GM12878 (cell line): Measurements from ENCODE around the gene FBXL5. TPM values are rescaled to one million over a fixed set of nuclear protein-coding genes. Genes with fewer than 3 reads are reported as not detected.

Experiments
- ATAC-seq: fragments of 200-7000 bp; cut with Tn5 transposase; 3 replicates; pipeline ENCODE4 v1.9.1; 2020; ENCODE audit warnings: mild to moderate bottlenecking, moderate library complexity
- BruUV-seq: library from RNA; stranded (reverse); fragments of 400-500 nt; replicated peaks from 2 replicates; lab custom pipeline; 2021; lab: Mats Ljungman, UMichigan
- CTCF ChIA-PET: fragments of 300-600 bp; sonication (Branson Sonifier 250); formaldehyde crosslinking; extraction: SDS; loops from one replicate; lab custom pipeline; 2021; ENCODE audit warnings: inconsistent platforms; lab: Yijun Ruan, JAX
- POLR2A ChIA-PET: fragments of 350-600 bp; formaldehyde crosslinking; extraction: SDS; loops from one replicate; lab custom pipeline; 2021; ENCODE audit warnings: inconsistent platforms; lab: Charles Lee
- RAD21 ChIA-PET: fragments of 300-600 bp; sonication (Branson Sonifier 250); formaldehyde crosslinking; loops from one replicate; lab custom pipeline; 2023; ENCODE audit warnings: antibody characterized with exemption; ENCODE audit not compliant: unreplicated experiment; lab: Charles Lee
- SMC1A ChIA-PET: fragments of 300-600 bp; sonication (Branson Sonifier 250); formaldehyde crosslinking; loops from one replicate; lab custom pipeline; 2023; ENCODE audit not compliant: unreplicated experiment, uncharacterized antibody; lab: Charles Lee
- DNase-seq: peaks from one replicate; pipeline ENCODE4 v3.0.0-alpha.2; 2011; ENCODE audit warnings: low read depth, low spot score
- FAIRE-seq: peaks from 3 replicates; lab custom pipeline; 2011; peaks lifted over from hg19 to GRCh38; lab: Jason Lieb, UNC
- H2AFZ ChIP-seq: 2 replicates; pipeline ENCODE4 v1.6.0; 2011; ENCODE audit warnings: low read depth, low read length, control low read depth; ENCODE audit not compliant: control insufficient read depth
- H3K27ac ChIP-seq: 2 replicates; pipeline ENCODE4 v1.5.1; 2011; ENCODE audit warnings: control low read depth; ENCODE audit not compliant: control insufficient read depth, insufficient read depth
- H3K27me3 ChIP-seq, 2 experiments: replicated peaks in 1 of 2; 2 replicates each; pipeline versions ENCODE4 v1.6.0 to v1.6.1; 2011; ENCODE audit warnings: low read length in 1 of 2; ENCODE audit not compliant: control insufficient read depth in 2 of 2, insufficient read depth in 2 of 2
- H3K36me3 ChIP-seq, 2 experiments: 2 replicates each; pipeline ENCODE4 v1.5.1; 2011; ENCODE audit warnings: low read length in 1 of 2; ENCODE audit not compliant: control insufficient read depth in 2 of 2, insufficient read depth in 2 of 2
- H3K4me1 ChIP-seq: 2 replicates; pipeline ENCODE4 v1.6.1; 2011; ENCODE audit warnings: mild to moderate bottlenecking, low read length, moderate library complexity, mixed read lengths; ENCODE audit not compliant: control insufficient read depth, insufficient read depth
- H3K4me2 ChIP-seq: 2 replicates; pipeline ENCODE4 v1.6.0; 2011; ENCODE audit warnings: control low read depth; ENCODE audit not compliant: control insufficient read depth, insufficient read depth
- H3K4me3 ChIP-seq: fragments of 200-600 bp; sonication (generic); 2 replicates; pipeline ENCODE4 v1.5.1; 2016
- H3K79me2 ChIP-seq: 2 replicates; pipeline ENCODE4 v1.6.0; 2011; ENCODE audit warnings: low read length; ENCODE audit not compliant: control insufficient read depth, insufficient read depth
- H3K9ac ChIP-seq: 2 replicates; pipeline ENCODE4 v1.8.0; 2011; ENCODE audit warnings: low read length, control low read depth, mixed read lengths; ENCODE audit not compliant: control insufficient read depth, insufficient read depth
- H3K9me3 ChIP-seq: replicated peaks from 3 replicates; pipeline ENCODE4 v1.5.1; 2011; ENCODE audit warnings: mild to moderate bottlenecking, low read length; ENCODE audit not compliant: control insufficient read depth, insufficient read depth
- H4K20me1 ChIP-seq: 2 replicates; pipeline ENCODE4 v1.6.0; 2011; ENCODE audit not compliant: control insufficient read depth, insufficient read depth
- CHD2 ChIP-seq: IDR thresholded peaks from 2 replicates; pipeline ENCODE4 v1.6.1; 2011; ENCODE audit warnings: low read depth, low read length, improper control_type of control experiment, borderline replicate concordance
- CTCF ChIP-seq, 3 experiments: IDR thresholded peaks in 2 of 3; conservative IDR thresholded peaks in 1 of 3; 2 replicates each; pipeline ENCODE4 v1.5.1; 2011; ENCODE audit warnings: low read depth in 3 of 3, low read length in 3 of 3, mild to moderate bottlenecking in 3 of 3, control low read depth in 2 of 3, moderate library complexity in 2 of 3, inconsistent platforms in 1 of 3, mixed read lengths in 1 of 3; ENCODE audit not compliant: control insufficient read depth in 2 of 3, insufficient read depth in 1 of 3; ENCODE audit errors: extremely low read depth in 1 of 3
- ELK1 ChIP-seq: IDR thresholded peaks from 2 replicates; pipeline ENCODE4 v1.6.1; 2012; ENCODE audit warnings: low read depth, low read length, improper control_type of control experiment
- MEF2B ChIP-seq: fragments of 450-650 bp; IDR thresholded peaks from 2 replicates; pipeline ENCODE4 v1.6.1; 2018; ENCODE audit warnings: mild to moderate bottlenecking, moderate library complexity; ENCODE audit not compliant: partially characterized antibody, poor library complexity, severe bottlenecking
- MLLT1 ChIP-seq: fragments of 450-650 bp; IDR thresholded peaks from 2 replicates; pipeline ENCODE4 v1.6.1; 2016; ENCODE audit warnings: mild to moderate bottlenecking
- NRF1 ChIP-seq: conservative IDR thresholded peaks from 2 replicates; pipeline ENCODE4 v1.6.1; 2011; ENCODE audit warnings: mild to moderate bottlenecking, low read depth, low read length, improper control_type of control experiment
- PAX5 ChIP-seq: IDR thresholded peaks from 2 replicates; pipeline ENCODE4 v1.6.1; 2011; ENCODE audit warnings: low read depth, low read length, borderline replicate concordance
- PML ChIP-seq: IDR thresholded peaks from 2 replicates; pipeline ENCODE4 v1.6.1; 2012; ENCODE audit warnings: low read length, inconsistent platforms
- POLR2A ChIP-seq: IDR thresholded peaks from 2 replicates; pipeline ENCODE4 v1.6.1; 2011; ENCODE audit warnings: low read depth, mild to moderate bottlenecking, low read length
- POLR2AphosphoS2 ChIP-seq: IDR thresholded peaks from 2 replicates; pipeline ENCODE4 v1.6.1; 2011; ENCODE audit warnings: low read depth, mild to moderate bottlenecking, low read length, improper control_type of control experiment, moderate library complexity
- RCOR1 ChIP-seq: conservative IDR thresholded peaks from 2 replicates; pipeline ENCODE4 v1.6.1; 2012; ENCODE audit warnings: low read depth, low read length, improper control_type of control experiment
- SP1 ChIP-seq: IDR thresholded peaks from one replicate; pipeline ENCODE4 v1.6.1; 2011; ENCODE audit warnings: low read depth, low read length
- STAT1 ChIP-seq: fragments of 450-650 bp; conservative IDR thresholded peaks from 2 replicates; pipeline ENCODE4 v1.6.1; 2014; ENCODE audit warnings: antibody characterized with exemption, mild to moderate bottlenecking
- SUPT20H ChIP-seq: IDR thresholded peaks from 2 replicates; pipeline ENCODE4 v1.6.1; 2011; ENCODE audit warnings: low read depth, mild to moderate bottlenecking, low read length, moderate library complexity, borderline replicate concordance; ENCODE audit not compliant: control insufficient read depth
- SUZ12 ChIP-seq: fragments of 200-600 bp; sonication (generic); IDR thresholded peaks from one replicate; pipeline ENCODE4 v1.6.1; 2018; ENCODE audit warnings: antibody characterized with exemption, mild to moderate bottlenecking; ENCODE audit not compliant: unreplicated experiment
- YBX1 ChIP-seq: fragments of 450-650 bp; IDR thresholded peaks from 2 replicates; pipeline ENCODE4 v1.6.1; 2016; ENCODE audit warnings: antibody characterized with exemption
- YY1 ChIP-seq: IDR thresholded peaks from 2 replicates; pipeline ENCODE4 v1.6.1; 2011; ENCODE audit warnings: low read depth, mild to moderate bottlenecking, low read length
- ZNF24 ChIP-seq: fragments of 450-650 bp; IDR thresholded peaks from 2 replicates; pipeline ENCODE4 v1.6.1; 2017; ENCODE audit warnings: antibody characterized with exemption, mild to moderate bottlenecking
- WGBS: methylation state at CpG from one replicate; pipeline ENCODE4 v1.1.6; 2016; ENCODE audit warnings: low lambda C conversion rate; ENCODE audit not compliant: insufficient replicate concordance, insufficient coverage; ENCODE audit errors: missing lambda C conversion rate; 5-methylcytosine and 5-hydroxymethylcytosine counted together
- in situ Hi-C: fragments of 300-500 bp; cut with MboI; formaldehyde crosslinking; loops from 9 replicates; pipeline ENCODE4 v1.14.3; 2018; ENCODE audit warnings: mixed read lengths
- intact Hi-C: fragments of 100-400 bp; cut with micrococcal nuclease; formaldehyde crosslinking; loops from one replicate; pipeline ENCODE4 v1.14.2; 2022; ENCODE audit not compliant: unreplicated experiment
- polyA plus RNA-seq, 11 experiments: library from polyadenylated mRNA; depleted of rRNA in 4 of 11; unstranded in 6 of 11; stranded (reverse) in 5 of 11; fragments of >200 nt; fragmentation: Nextera tagmentation in 4 of 11; fragmentation: Illumina TruSeq in 1 of 11; extraction: Ambion mirVana in 4 of 11; extraction: Trizol in 1 of 11; gene quantifications; 1 replicate in 1 of 11; 2 replicates in 10 of 11; pipeline versions ENCODE4 v1.2.1 to v1.2.3, GENCODE V29; 2011 to 2016; ENCODE audit warnings: inconsistent platforms in 2 of 11, missing spikeins in 2 of 11, low read depth in 1 of 11
- total RNA-seq, 4 experiments: library from RNA; depleted of rRNA in 3 of 4; stranded (reverse); fragments of >200 nt in 3 of 4; fragmentation: Illumina TruSeq in 1 of 4; extraction: Trizol in 1 of 4; gene quantifications; 2 replicates each; pipeline versions ENCODE4 v1.2.1 to v1.2.3, GENCODE V29; 2013 to 2021

Gene FBXL5
- total and polyA plus RNA-seq, 10 of the 15 experiments (the other 5 are each of a cell fraction or from before 2014, with no cell fraction given), result 10.1 to 46.2 (median 32.7) TPM

- ChIA-PET POLR2A (interaction anchor here (0.9 to 2.5 kb wide), 8 partner anchors 16 to 96 kb away, joined by 3 to 11 read pairs (median 3); partner anchors contain the start of gene FBXL5), RAD21 (interaction anchor here (0.6 to 2.0 kb wide), 9 partner anchors 28 to 275 kb away, joined by 3 to 9 read pairs (median 3); no protein-coding TSS in a partner anchor), CTCF (interaction anchor here (0.5 to 3.6 kb wide), 9 partner anchors 18 to 257 kb away, joined by 3 to 23 read pairs (median 3); no protein-coding TSS in a partner anchor), SMC1A (interaction anchor here (1.0 to 3.6 kb wide), 9 partner anchors 18 to 275 kb away, joined by 3 to 34 read pairs (median 5); no protein-coding TSS in a partner anchor)
- peak within 1 kb of the TSS; percentile 94 for H3K27ac ChIP-seq
- TSS peak; percentile 79 for BruUV-seq
- ATAC-seq (peak; percentile 89), FAIRE-seq (peak; percentile 83), DNase-seq (peak; percentile 93)
- peaks cover 9% of the 10 kb centered on the region; the same call in 1 of the 2 replicates for H3K4me1 ChIP-seq
- in situ Hi-C loops (no loop called here), intact Hi-C loops (loop anchor here (1.0 to 2.0 kb wide), 2 partner anchors 26 to 97 kb away; partner anchors contain the start of genes CD38 and FBXL5)
- no peaks in the 10 kb centered on the region for H3K9me3 ChIP-seq
- peak within 1 kb of the TSS; percentile 75 for H3K4me3 ChIP-seq
- H4K20me1 ChIP-seq, result no peaks in the 10 kb centered on the region
- H3K36me3 ChIP-seq, result no peaks in the 10 kb centered on the region
- H3K79me2 ChIP-seq, result peaks cover 73% of the 10 kb centered on the region
- WGBS, result 1% methylated on average over 54 of the region's 56 CpGs
- H3K9ac ChIP-seq, result peak within 1 kb of the TSS; percentile 99
- no peaks in the 10 kb centered on the region for H3K27me3 ChIP-seq
- peak within 1 kb of the TSS; percentile 81 for H3K4me2 ChIP-seq
- peak within 1 kb of the TSS; percentile 96 for H2AFZ ChIP-seq
- TF ChIP-seq RCOR1 (peak; percentile 100), POLR2AphosphoS2 (0 out of 2 replicates have a peak, but pooled peaks have one; percentile 43), MLLT1 (peak; percentile 63; the same call in 1 of the 2 replicates), YY1 (peak; percentile 56), SUPT20H (no peak), STAT1 (peak; percentile 74; the same call in 1 of the 2 replicates), SUZ12 (no peak), NRF1 (peak; percentile 86), CHD2 (peak; percentile 100), POLR2A (peak; percentile 89), ZNF24 (no peak), CTCF (IDR thresholded peaks at IDR 0.05 in 2 of 3, conservative IDR thresholded peaks at IDR 0.05 in 1 of 3; ENCODE audit: control insufficient read depth in 2 of 3, extremely low read depth in 1 of 3, insufficient read depth in 1 of 3, low read depth in 3 of 3, low read length in 3 of 3) (peak in 1 of 3 experiments; percentile 10; a peak in 1 of 6 replicates), PML (peak; percentile 71; the same call in 1 of the 2 replicates), ELK1 (peak; percentile 54; the same call in 1 of the 2 replicates), MEF2B (no peak), PAX5 (no peak; the same call in 1 of the 2 replicates), YBX1 (no peak), SP1 (no peak)
Observed at GRCh38 chr4:15681372-15682241, 26.4 kb upstream of the FBXL5 start, which contains the start of gene FAM200B. Gene FAM200B (plus strand): TSS chr4:15681827. CDS start chr4:15686978, 5,151 bp downstream.
